HG03469 (cell line): Measurements from ENCODE around the gene FUT1.

Experiments
- ATAC-seq: cut with Tn5 transposase; IDR thresholded peaks from one replicate; pipeline ENCODE4 v1.9.1; 2021; ENCODE audit warnings: mild to moderate bottlenecking, moderate library complexity, moderate number of reproducible peaks; ENCODE audit not compliant: unreplicated experiment

The FUT1 gene

GRCh38 chr19:48741129-48741999, 11.1 kb downstream of the FUT1 start:
- ATAC-seq, result no peak

DNA sequence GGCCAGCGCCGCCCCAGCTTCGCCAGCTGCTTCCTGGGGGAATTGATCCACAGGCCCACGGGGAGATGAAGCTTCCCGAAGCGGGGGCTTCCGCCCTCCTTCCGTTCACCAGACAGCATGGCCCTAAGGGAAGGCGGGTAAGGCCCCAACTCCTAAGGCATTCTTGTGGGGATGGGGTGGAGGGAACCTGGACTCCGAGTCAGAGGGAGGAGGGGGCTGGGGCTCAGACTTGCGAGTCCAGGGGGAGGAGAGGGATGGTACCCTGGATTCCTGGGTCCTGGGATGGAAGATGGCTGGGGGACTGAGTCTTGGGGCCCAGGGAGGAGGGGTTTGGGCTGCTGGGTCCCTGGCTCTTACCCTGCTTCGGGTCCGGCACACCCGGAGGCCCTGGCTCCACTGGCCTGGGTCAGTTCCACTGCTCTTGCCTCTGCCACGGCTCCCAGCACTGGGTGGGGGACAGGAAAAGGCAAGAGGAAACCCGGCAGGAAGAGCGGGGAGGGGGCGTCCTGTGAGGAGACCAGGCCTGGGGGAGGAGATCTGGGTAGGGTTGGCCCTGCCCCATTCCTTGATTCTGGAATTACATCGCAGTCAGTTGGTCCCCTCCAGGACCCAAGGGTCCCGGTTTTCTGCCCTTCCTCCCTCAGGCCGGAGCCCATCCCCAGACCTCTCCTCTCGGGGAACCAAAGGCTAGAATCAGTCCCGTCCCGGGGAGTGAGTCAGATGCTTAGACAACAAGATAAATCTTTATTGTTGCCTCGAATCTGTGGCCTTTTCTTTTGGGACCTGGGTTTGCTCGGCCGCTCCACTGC, 12.1 kb downstream of the FUT1 start, which contains the start of gene RASIP1:
Gene RASIP1 (minus strand): TSS at position 447 of the 809 bp plus-strand sequence. CDS start 328 bp downstream, at position 119.
- ATAC-seq, result no peak

GRCh38 chr19:48739404-48740163, 12.9 kb downstream of the FUT1 start:
- no peak for ATAC-seq

GRCh38 chr19:48738557-48739403, 13.7 kb downstream of the FUT1 start:
- ATAC-seq, result no peak

DNA sequence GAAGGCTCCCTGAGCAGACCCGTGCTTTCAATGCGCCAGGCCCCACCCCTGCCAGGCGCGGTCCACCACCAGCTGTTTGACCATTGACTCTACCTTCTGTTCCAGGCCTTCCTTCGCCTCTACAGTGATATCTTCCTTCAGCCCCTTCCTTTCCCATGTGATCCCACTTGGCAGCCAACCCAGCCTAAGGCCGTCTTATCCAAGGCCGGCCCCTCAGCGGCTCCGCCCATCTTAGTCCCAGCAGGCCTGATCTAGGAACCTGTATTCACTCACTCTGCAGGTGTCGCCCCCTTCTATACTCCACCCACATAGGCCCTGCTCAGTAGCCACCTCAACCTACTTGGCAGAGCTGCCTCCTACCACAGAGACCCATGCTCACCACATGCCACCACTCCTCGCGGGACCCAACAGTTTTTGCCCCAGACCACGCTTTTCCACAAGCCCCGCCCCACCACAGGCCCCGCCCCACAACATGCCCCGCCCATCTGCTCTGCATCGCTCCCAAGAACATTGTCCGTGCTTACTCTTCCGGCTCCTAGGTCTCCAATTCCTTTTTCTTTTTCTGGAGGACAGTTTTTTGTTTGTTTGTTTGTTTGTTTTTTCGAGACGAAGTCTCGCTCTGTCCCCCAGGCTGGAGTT, 15.0 kb downstream of the FUT1 start:
- no peak for ATAC-seq

GRCh38 chr19:48735031-48735615, 17.3 kb downstream of the FUT1 start:
- no peak for ATAC-seq

DNA sequence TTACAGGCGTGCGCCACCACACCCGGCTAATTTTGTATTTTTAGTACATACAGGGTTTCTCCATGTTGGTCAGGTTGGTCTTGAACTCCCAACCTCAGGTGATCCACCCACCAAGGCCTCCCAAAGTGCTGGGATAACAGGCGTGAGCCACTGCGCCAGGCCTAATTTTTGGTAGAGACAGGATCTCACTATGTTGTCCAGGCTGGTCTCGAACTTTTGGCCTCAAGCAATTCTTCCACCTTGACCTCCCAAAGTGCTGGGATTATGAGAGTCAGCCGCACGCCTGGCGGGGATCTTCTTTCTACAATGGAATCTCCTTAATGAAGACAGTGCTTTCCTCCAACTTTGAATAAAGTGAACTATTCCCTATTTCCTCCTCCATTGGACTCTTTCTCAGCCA, 17.8 kb downstream of the FUT1 start:
- no peak for ATAC-seq

GRCh38 chr19:48731452-48731851, 21.0 kb downstream of the FUT1 start:
- ATAC-seq, result no peak

DNA sequence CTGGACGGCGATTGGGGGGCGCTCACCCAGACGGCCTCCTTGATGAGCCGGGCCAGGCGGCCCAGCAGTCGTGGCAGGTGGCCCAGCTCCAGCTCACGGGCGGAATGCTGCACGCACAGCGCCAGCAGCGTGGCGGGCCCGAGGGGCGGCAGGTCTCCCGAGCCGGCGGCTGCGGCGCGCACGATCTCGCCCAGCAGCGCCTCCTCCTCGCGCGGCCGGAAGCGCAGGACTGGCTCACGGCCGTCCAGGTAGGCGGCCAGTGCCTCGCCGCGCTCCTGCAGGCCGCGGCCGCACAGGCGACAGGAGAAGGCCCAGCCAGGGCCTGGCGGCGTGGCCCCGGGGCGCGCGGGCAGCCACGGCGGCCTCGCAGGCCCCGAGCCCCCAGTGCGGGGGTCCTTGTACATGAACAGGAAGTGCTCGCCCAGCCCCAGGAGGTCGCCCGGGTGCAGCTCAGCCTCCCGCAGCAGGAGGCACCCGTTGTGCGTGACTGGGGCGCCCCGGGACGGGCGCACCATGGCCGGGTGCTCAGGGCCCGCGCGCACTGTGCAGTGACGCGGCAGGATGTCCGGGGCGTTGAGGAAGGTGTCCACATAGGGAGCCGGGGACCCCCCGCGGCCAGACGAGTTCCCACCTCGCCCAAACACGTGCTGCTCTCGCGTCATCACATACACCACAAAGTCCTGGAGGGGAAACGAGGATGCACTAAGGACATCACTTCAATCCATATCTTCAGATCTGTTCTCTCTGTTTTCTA, 23.4 kb downstream of the FUT1 start:
- ATAC-seq, result no peak

DNA sequence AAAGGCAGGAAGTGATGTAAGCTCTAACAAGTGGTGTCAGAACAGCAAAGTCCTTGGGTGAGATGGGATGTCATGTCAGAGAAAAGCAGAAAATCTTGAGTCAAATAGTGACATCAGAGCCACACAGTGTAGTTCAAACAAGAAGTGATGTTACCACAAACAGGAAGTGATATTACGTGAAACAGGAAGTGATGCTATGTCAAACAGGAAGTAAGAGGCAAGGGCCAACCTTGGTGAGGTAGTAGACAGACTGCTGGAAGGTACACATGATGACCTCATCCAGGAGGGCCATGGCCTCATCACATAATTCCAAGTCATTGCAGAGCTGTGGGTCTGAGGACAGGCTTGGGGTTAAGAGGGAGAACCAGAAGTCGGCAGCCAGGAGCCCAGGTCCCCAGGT, 25.9 kb downstream of the FUT1 start:
- ATAC-seq, result no peak

GRCh38 chr19:48724796-48725753, 27.4 kb downstream of the FUT1 start:
- ATAC-seq, result no peak

DNA sequence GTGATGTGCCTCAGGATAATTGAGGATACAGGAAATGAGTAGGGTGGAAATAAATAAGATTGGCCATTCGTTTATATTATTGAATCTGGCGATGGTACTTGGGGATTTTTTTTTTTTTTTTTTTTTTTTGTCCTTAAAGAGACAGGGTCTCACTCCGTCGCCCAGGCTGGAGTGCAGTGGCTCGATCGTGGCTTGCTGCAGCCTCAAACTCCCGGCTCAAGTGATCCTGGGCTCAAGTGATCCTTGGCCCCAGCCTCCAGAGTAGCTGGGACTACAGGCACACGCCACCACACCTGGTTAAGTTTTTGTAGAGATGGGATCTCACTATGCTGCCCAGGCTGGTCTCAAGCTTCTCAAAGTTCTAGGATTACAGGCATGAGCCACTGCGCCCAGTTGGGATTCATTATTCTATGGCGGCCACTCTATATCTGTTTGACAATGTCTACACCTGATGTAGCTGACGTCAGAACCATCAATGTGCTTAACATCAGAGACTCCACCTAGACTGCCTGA, 30.2 kb downstream of the FUT1 start:
- no peak for ATAC-seq

DNA sequence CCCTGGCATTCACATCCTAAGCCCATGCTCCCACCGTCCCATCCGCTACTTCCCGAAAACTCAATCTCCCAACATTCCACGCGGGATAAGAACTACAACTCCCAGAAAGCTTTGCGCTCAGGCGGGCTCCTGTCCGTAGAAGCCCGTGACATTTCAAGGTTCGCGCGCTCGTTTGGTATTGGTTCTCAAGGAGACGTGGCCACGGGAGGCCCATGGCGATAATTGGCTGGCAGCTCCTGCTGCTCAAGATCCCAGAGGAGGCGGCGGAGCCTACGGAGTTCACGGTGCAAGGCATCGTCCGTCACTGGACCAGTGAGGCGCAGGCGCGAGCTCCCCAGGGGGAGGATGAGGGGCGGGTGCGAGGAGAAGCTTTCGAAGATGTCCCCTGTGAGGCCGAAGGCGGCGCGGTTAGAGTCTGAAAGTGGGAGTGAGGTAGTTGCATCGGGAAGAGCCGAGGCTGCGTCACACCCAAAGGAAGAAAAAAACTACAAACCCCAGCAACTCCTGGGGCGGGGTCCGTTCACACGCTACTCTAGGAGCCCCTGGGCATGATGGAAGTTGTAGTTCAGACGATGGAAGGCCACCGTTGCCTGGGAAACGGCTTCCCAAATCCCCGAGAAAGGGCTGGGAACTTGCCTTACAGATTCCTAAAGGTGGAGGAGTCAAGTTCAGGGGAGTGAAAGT, 31.7 kb downstream of the FUT1 start:
- no peak for ATAC-seq

GRCh38 chr19:48720251-48720612, 32.2 kb downstream of the FUT1 start:
- no peak for ATAC-seq

DNA sequence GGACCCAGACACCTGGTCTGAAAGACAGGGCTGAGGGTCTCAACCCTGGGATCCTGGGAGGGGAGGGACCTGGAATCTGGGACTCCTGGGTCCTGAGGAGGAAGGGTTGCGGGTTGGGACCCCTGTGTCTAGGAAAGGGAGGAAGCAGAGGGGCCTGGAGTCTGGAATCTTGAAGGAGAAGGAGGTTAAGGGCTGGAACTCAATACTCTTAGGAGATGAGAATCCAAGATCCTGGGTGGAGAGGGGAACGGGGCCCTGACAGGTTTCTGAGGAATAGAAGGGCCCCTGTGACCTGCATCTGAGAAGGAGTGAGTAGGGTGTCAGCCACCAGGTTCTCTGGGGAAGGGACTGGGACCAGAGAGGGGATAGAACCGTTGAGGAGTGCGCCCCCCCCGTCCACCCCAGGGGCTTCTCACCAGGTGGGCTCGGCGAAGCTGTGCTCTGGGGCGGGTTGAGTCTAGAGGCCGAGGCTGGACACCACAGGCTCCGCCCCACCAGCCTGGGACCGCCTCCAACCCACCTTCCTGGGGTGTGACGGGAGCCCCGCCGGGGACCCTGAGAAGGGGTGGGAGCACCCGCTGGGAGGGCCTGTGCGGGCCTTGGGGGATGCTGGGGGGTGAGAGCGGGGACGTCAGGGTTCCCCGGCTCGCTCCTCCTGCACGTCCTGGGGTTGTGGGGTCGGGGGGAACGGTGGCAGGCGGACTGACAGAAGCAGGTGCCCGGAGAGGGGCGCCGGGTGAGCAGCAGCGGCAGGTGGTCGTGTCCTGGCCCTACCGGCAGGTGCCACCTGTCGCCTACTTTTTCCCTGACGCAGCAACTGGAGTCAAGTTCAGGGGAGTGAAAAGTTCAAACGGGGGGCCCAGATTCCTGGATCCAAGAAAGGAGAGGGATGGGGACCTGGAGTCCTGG, 32.9 kb downstream of the FUT1 start, which contains the start of gene MAMSTR:
Gene MAMSTR (minus strand): TSS at position 463 of the 909 bp plus-strand sequence. CDS start 694 bp downstream, outside the sequence.
- ATAC-seq, result no peak
